HG02973 (cell line): ENCODE measurements around the gene DEFB125.

Experiments used
- ATAC-seq: cut with Tn5 transposase; IDR thresholded peaks from one replicate; pipeline ENCODE4 v1.9.1; 2021; ENCODE audit warnings: moderate library complexity; ENCODE audit not compliant: unreplicated experiment

The DEFB125 gene

GRCh38 chr20:145877-146276, 58.4 kb downstream of the DEFB125 start:
- no peak for ATAC-seq
